ENCODE measurements around the gene P2RX5. TPM values are rescaled to one million over a fixed set of nuclear protein-coding genes. Genes with fewer than 3 reads are reported as not detected.

P2RX5 gene
- total RNA-seq, 1 experiment from 2014 or later: 0.66 TPM

DNA sequence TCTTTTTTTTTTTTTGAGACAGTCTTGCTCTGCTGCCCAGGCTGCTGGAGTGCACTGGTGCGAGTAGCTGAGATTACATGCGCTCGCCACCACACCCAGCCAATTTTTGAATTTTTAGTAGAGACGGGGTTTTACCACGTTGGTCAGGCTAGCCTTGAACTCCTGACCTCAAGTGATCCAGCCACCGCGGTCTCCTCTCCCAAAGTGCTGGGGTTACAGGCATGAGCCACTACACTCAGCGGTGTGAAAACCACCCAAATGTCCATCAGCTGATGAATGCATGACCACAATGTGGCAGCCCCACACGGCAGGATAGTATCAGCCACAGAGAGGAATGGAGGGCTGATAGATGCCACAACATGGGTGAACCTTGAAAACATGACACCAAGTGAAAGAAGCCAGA lies 2.1 kb downstream of the P2RX5 start:
- H3K4me3 ChIP-seq (ENCODE audit: low read depth, low read length): no peak overlapping the region
- DNase-seq: no peak
- Mint-ChIP-seq H3K27me3 (ENCODE audit: insufficient read depth, unreplicated experiment) (no peaks in the 10 kb centered on the region), H3K27ac (ENCODE audit: unreplicated experiment) (no peak overlapping the region), H3K9me3 (ENCODE audit: unreplicated experiment) (no peaks in the 10 kb centered on the region), H3K4me3 (ENCODE audit: unreplicated experiment) (no peak overlapping the region), H3K36me3 (ENCODE audit: insufficient read depth, unreplicated experiment) (no peaks in the 10 kb centered on the region), H3K4me1 (ENCODE audit: low read depth, unreplicated experiment) (no peaks in the 10 kb centered on the region)
- H3K4me1 ChIP-seq: no peaks in the 10 kb centered on the region
- BruUV-seq (replicated peaks): no TSS peak
- H3K9me3 ChIP-seq: no peaks in the 10 kb centered on the region
- H3K27me3 ChIP-seq (replicated peaks; ENCODE audit: control insufficient read depth, insufficient read depth, low read length): no peaks in the 10 kb centered on the region
- POLR2A ChIA-PET: no interaction called here
- TF ChIP-seq, protein P1, sequence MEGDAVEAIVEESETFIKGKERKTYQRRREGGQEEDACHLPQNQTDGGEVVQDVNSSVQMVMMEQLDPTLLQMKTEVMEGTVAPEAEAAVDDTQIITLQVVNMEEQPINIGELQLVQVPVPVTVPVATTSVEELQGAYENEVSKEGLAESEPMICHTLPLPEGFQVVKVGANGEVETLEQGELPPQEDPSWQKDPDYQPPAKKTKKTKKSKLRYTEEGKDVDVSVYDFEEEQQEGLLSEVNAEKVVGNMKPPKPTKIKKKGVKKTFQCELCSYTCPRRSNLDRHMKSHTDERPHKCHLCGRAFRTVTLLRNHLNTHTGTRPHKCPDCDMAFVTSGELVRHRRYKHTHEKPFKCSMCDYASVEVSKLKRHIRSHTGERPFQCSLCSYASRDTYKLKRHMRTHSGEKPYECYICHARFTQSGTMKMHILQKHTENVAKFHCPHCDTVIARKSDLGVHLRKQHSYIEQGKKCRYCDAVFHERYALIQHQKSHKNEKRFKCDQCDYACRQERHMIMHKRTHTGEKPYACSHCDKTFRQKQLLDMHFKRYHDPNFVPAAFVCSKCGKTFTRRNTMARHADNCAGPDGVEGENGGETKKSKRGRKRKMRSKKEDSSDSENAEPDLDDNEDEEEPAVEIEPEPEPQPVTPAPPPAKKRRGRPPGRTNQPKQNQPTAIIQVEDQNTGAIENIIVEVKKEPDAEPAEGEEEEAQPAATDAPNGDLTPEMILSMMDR (IDR thresholded peaks at IDR 0.05; ENCODE audit: insufficient read depth in 1 of 2, low read depth in 1 of 2, low read length in 1 of 2, severe bottlenecking in 1 of 2, unreplicated experiment in 1 of 2): no peak
- CTCF ChIA-PET: no interaction called here
- intact Hi-C loops (cut with micrococcal nuclease; ENCODE audit: unreplicated experiment): no loop called here
- no peaks in the 10 kb centered on the region for H3K36me3 ChIP-seq (ENCODE audit: control insufficient read depth, insufficient read depth, low read length)

DNA sequence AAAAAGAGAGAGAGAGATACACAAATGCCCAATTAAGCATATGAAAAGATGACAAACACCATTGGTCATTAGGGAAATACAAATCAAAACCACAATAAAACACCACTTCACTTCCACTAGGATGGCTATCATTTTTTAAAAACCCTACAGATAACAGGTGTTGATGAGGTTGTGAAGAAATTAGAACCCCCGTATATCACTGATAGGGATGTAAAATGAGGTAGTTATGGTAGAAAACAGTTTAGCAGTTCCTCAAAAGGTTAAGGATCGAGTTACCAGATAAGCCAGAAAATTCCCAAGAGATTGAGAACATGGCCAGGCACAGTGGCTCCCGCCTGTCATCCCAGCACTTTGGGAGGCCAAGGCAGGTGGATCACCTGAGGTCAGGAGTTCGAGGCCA lies 2.8 kb downstream of the P2RX5 start:
- H3K9me3 Mint-ChIP-seq (ENCODE audit: unreplicated experiment): no peaks in the 10 kb centered on the region
- no peaks in the 10 kb centered on the region for H3K4me1 Mint-ChIP-seq (ENCODE audit: low read depth, unreplicated experiment)
- intact Hi-C loops (cut with micrococcal nuclease; ENCODE audit: unreplicated experiment): no loop called here
- no peak overlapping the region for H3K27ac Mint-ChIP-seq (ENCODE audit: unreplicated experiment)
- no TSS peak for BruUV-seq (replicated peaks)
- no peaks in the 10 kb centered on the region for H3K4me1 ChIP-seq
- DNase-seq: no peak
- no peaks in the 10 kb centered on the region for H3K36me3 ChIP-seq (ENCODE audit: control insufficient read depth, insufficient read depth, low read length)
- no peaks in the 10 kb centered on the region for H3K27me3 Mint-ChIP-seq (ENCODE audit: insufficient read depth, unreplicated experiment)
- H3K4me3 Mint-ChIP-seq (ENCODE audit: unreplicated experiment): no peak overlapping the region
- no peak overlapping the region for H3K4me3 ChIP-seq (ENCODE audit: low read depth, low read length)
- H3K9me3 ChIP-seq: no peaks in the 10 kb centered on the region
- TF ChIP-seq, protein P1 (IDR thresholded peaks at IDR 0.05; ENCODE audit: insufficient read depth in 1 of 2, low read depth in 1 of 2, low read length in 1 of 2, severe bottlenecking in 1 of 2, unreplicated experiment in 1 of 2): no peak
- H3K36me3 Mint-ChIP-seq (ENCODE audit: insufficient read depth, unreplicated experiment): no peaks in the 10 kb centered on the region
- no peaks in the 10 kb centered on the region for H3K27me3 ChIP-seq (replicated peaks; ENCODE audit: control insufficient read depth, insufficient read depth, low read length)
- ChIA-PET CTCF (no interaction called here), POLR2A (no interaction called here)

DNA sequence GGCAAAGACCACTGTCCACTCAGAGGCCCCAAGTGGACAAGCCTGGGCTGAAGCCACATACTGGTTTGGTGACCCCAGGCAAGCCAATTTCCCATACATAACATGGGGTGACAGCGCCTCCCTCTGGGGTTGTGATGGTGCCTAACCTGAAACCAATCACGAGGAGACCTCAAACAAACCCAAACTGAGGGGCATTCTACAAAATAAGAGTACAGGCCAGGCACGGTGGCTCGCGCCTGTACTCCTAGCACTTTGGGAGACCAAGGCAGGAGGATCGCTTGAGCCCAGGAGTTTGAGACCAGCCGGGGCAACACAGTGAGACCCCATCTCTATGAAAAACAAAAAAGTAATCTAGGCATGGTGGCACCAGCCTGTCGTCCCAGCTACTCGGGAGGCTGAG lies 3.6 kb downstream of the P2RX5 start:
- CTCF ChIA-PET: no interaction called here

More for the DNA sequence above, 3.6 kb downstream of the P2RX5 start:
- no peaks in the 10 kb centered on the region for H3K9me3 Mint-ChIP-seq (ENCODE audit: unreplicated experiment)
- Histone ChIP-seq H3K4me3 (ENCODE audit: low read depth, low read length) (no peak overlapping the region), H3K4me1 (no peaks in the 10 kb centered on the region), H3K36me3 (ENCODE audit: control insufficient read depth, insufficient read depth, low read length) (no peaks in the 10 kb centered on the region), H3K27me3 (replicated peaks; ENCODE audit: control insufficient read depth, insufficient read depth, low read length) (no peaks in the 10 kb centered on the region), H3K9me3 (no peaks in the 10 kb centered on the region)
- no peak overlapping the region for H3K4me3 Mint-ChIP-seq (ENCODE audit: unreplicated experiment)
- no peak for DNase-seq
- H3K36me3 Mint-ChIP-seq (ENCODE audit: insufficient read depth, unreplicated experiment): no peaks in the 10 kb centered on the region
- TF ChIP-seq, protein P1 (IDR thresholded peaks at IDR 0.05; ENCODE audit: insufficient read depth in 1 of 2, low read depth in 1 of 2, low read length in 1 of 2, severe bottlenecking in 1 of 2, unreplicated experiment in 1 of 2): no peak
- H3K27me3 Mint-ChIP-seq (ENCODE audit: insufficient read depth, unreplicated experiment): no peaks in the 10 kb centered on the region
- H3K27ac Mint-ChIP-seq (ENCODE audit: unreplicated experiment): no peak overlapping the region
- no peaks in the 10 kb centered on the region for H3K4me1 Mint-ChIP-seq (ENCODE audit: low read depth, unreplicated experiment)
- intact Hi-C loops (cut with micrococcal nuclease; ENCODE audit: unreplicated experiment): no loop called here
- BruUV-seq (replicated peaks): no TSS peak
- POLR2A ChIA-PET: no interaction called here
